ENCODE results near the gene SLC25A46.
A peak's percentile ranks its signal among the peaks of the same experiment; 100 is the strongest.
"Not testable (repeated sequence)": the region's sequence is repeated elsewhere in the genome, so short reads cannot be mapped to it uniquely, and the experiment has no call there.

The SLC25A46 gene

GRCh38 chr5:110738812-110739651 is at the start of gene SLC25A46:
Gene SLC25A46, plus strand, starts transcription at chr5:110739007. Its CDS starts 113 bp downstream, at chr5:110739120.
- peak; percentile 72 to 76 for DNase-seq (ENCODE audit: low read depth in 2 of 2)

- not testable (repeated sequence) for DNase-seq (ENCODE audit: low read depth in 2 of 2)
Observed at GRCh38 chr5:110690587-110690986, 48.2 kb upstream of the SLC25A46 start.

GRCh38 chr5:110692669-110693068 is 46.1 kb upstream of the SLC25A46 start:
- not testable (repeated sequence) for DNase-seq (ENCODE audit: low read depth in 2 of 2)

- DNase-seq (ENCODE audit: low read depth in 2 of 2): no peak
Observed at GRCh38 chr5:110702300-110702699, 36.5 kb upstream of the SLC25A46 start.

GRCh38 chr5:110702704-110703103 is 36.1 kb upstream of the SLC25A46 start:
- no peak for DNase-seq (ENCODE audit: low read depth in 2 of 2)

- DNase-seq (ENCODE audit: low read depth in 2 of 2): no peak
Observed at GRCh38 chr5:110703481-110703880, 35.3 kb upstream of the SLC25A46 start.

- DNase-seq (ENCODE audit: low read depth in 2 of 2): no peak
Observed at GRCh38 chr5:110705349-110705748, 33.5 kb upstream of the SLC25A46 start.

- no peak for DNase-seq (ENCODE audit: low read depth in 2 of 2)
Observed at GRCh38 chr5:110707260-110707844, 31.5 kb upstream of the SLC25A46 start.

GRCh38 chr5:110716247-110717245 is 22.3 kb upstream of the SLC25A46 start:
- DNase-seq (ENCODE audit: low read depth in 2 of 2): no peak

GRCh38 chr5:110718311-110718710 is 20.5 kb upstream of the SLC25A46 start:
- DNase-seq (ENCODE audit: low read depth in 2 of 2): no peak

GRCh38 chr5:110726249-110727024 is 12.4 kb upstream of the SLC25A46 start, which contains the start of gene TMEM232:
Gene TMEM232, minus strand, starts transcription at chr5:110726671. Its CDS starts 59,319 bp downstream, at chr5:110667352.
- peak; percentile 41 to 56 for DNase-seq (ENCODE audit: low read depth in 2 of 2)

GRCh38 chr5:110727025-110727314 is 11.8 kb upstream of the SLC25A46 start:
- DNase-seq (ENCODE audit: low read depth in 2 of 2): no peak

GRCh38 chr5:110731499-110731898 is 7.3 kb upstream of the SLC25A46 start:
- DNase-seq (ENCODE audit: low read depth in 2 of 2): not testable (repeated sequence)

- DNase-seq (ENCODE audit: low read depth in 2 of 2): no peak
Observed at GRCh38 chr5:110734101-110734500, 4.7 kb upstream of the SLC25A46 start.

GRCh38 chr5:110735556-110735955 is 3.3 kb upstream of the SLC25A46 start:
- DNase-seq (ENCODE audit: low read depth in 2 of 2): no peak

GRCh38 chr5:110736753-110737152 is 2.1 kb upstream of the SLC25A46 start:
- DNase-seq (ENCODE audit: low read depth in 2 of 2): no peak

- no peak for DNase-seq (ENCODE audit: low read depth in 2 of 2)
Observed at GRCh38 chr5:110738503-110738811, 350 bp upstream of the SLC25A46 start.

GRCh38 chr5:110751902-110752762 is 13.3 kb downstream of the SLC25A46 start:
- DNase-seq (ENCODE audit: low read depth in 2 of 2): no peak

- DNase-seq (ENCODE audit: low read depth in 2 of 2): no peak
Observed at GRCh38 chr5:110752953-110753352, 14.1 kb downstream of the SLC25A46 start.

- no peak for DNase-seq (ENCODE audit: low read depth in 2 of 2)
Observed at GRCh38 chr5:110753600-110753999, 14.8 kb downstream of the SLC25A46 start.

Data from stimulated activated CD8-positive, alpha-beta memory T cell treated with anti-CD3 and anti-CD28 coated beads, Interleukin-2, amount 100 ng/mL, for 48 hours (primary cell).